Neural cell (in vitro differentiated cells): ENCODE data around the gene FCRLB. TPM values are rescaled to one million over a fixed set of nuclear protein-coding genes. Genes with fewer than 3 reads are reported as not detected.

ENCODE experiments used
- H2AFZ ChIP-seq: fragments of 200-600, 300-800 bp; sonication (generic), shearing (Covaris generic); 2 replicates; pipeline ENCODE4 v1.6.0; 2014; ENCODE audit warnings: low read depth, mild to moderate bottlenecking, antibody characterized with exemption, low read length, moderate library complexity
- H3F3A ChIP-seq: fragments of 200-600 bp; shearing (Covaris generic); 2 replicates; pipeline ENCODE4 v1.6.1; 2016; ENCODE audit warnings: mild to moderate bottlenecking, moderate library complexity, mixed read lengths, antibody characterized with exemption, low read length; ENCODE audit not compliant: insufficient read depth, poor library complexity, severe bottlenecking
- H3K27ac ChIP-seq: fragments of 200-600, 300-800 bp; sonication (generic), shearing (Covaris generic); 2 replicates; pipeline ENCODE4 v1.5.1; 2014; ENCODE audit warnings: mild to moderate bottlenecking, low read length, moderate library complexity
- H3K27me3 ChIP-seq: fragments of 300-800, 200-600 bp; sonication (generic), shearing (Covaris generic); 2 replicates; pipeline ENCODE4 v1.6.0; 2014; ENCODE audit warnings: mild to moderate bottlenecking, low read depth, low read length, moderate library complexity; ENCODE audit not compliant: insufficient read depth
- H3K36me3 ChIP-seq: fragments of 300-800, 200-600 bp; sonication (generic), shearing (Covaris generic); 2 replicates; pipeline ENCODE4 v1.5.1; 2014; ENCODE audit warnings: mild to moderate bottlenecking, antibody characterized with exemption, low read length, moderate library complexity; ENCODE audit not compliant: insufficient read depth
- H3K4me2 ChIP-seq: fragments of 300-800, 200-600 bp; sonication (generic), shearing (Covaris generic); 2 replicates; pipeline ENCODE4 v1.6.0; 2014; ENCODE audit warnings: mild to moderate bottlenecking, low read length
- H3K4me3 ChIP-seq: fragments of 300-800, 200-600 bp; sonication (generic), shearing (Covaris generic); 2 replicates; pipeline ENCODE4 v1.5.1; 2014; ENCODE audit warnings: mild to moderate bottlenecking, low read length, moderate library complexity
- H3K79me2 ChIP-seq: fragments of 200-600 bp; shearing (Covaris generic); replicated peaks from 2 replicates; pipeline ENCODE4 v1.6.0; 2014; ENCODE audit warnings: mild to moderate bottlenecking, low read length, moderate library complexity; ENCODE audit not compliant: insufficient read depth
- H3K9ac ChIP-seq: fragments of 300-800, 200-600 bp; sonication (generic), shearing (Covaris generic); 2 replicates; pipeline ENCODE4 v1.6.1; 2016; ENCODE audit warnings: mild to moderate bottlenecking, low read length, mixed read lengths
- H3K9me2 ChIP-seq: fragments of 200-600 bp; shearing (Covaris generic); 2 replicates; pipeline ENCODE4 v1.6.1; 2016; ENCODE audit warnings: mild to moderate bottlenecking, low read length, mixed read lengths; ENCODE audit not compliant: insufficient read depth
- H3K9me3 ChIP-seq: fragments of 200-600, 300-800 bp; sonication (generic), shearing (Covaris generic); 2 replicates; pipeline ENCODE4 v1.6.1; 2016; ENCODE audit warnings: mild to moderate bottlenecking, mixed run types, low read length, moderate library complexity, mixed read lengths
- H4K20me1 ChIP-seq: fragments of 200-600 bp; shearing (Covaris generic); 2 replicates; pipeline ENCODE4 v1.6.1; 2016; ENCODE audit warnings: mild to moderate bottlenecking, mixed run types; ENCODE audit not compliant: insufficient read depth
- CTCF ChIP-seq: fragments of 450-650 bp; IDR thresholded peaks from 2 replicates; pipeline ENCODE4 v1.5.1; 2014; ENCODE audit warnings: antibody characterized with exemption, mild to moderate bottlenecking, moderate library complexity; ENCODE audit not compliant: poor library complexity, severe bottlenecking
- EP300 ChIP-seq: fragments of 450-650 bp; conservative IDR thresholded peaks from 2 replicates; pipeline ENCODE4 v1.6.1; 2014; ENCODE audit warnings: antibody characterized with exemption, mild to moderate bottlenecking, moderate library complexity; ENCODE audit not compliant: poor library complexity, severe bottlenecking
- EZH2 ChIP-seq: fragments of 200-600, 300-800 bp; shearing (Covaris generic), sonication (generic); IDR thresholded peaks from 2 replicates; pipeline ENCODE4 v1.6.1; 2014; ENCODE audit warnings: antibody characterized with exemption, low read length, borderline replicate concordance, mild to moderate bottlenecking; ENCODE audit not compliant: insufficient read depth, poor library complexity, severe bottlenecking
- MXI1 ChIP-seq: fragments of 450-650 bp; conservative IDR thresholded peaks from 2 replicates; pipeline ENCODE4 v1.6.1; 2014; ENCODE audit warnings: antibody characterized with exemption, mild to moderate bottlenecking; ENCODE audit not compliant: poor library complexity, severe bottlenecking
- POLR2AphosphoS5 ChIP-seq: IDR thresholded peaks from 2 replicates; pipeline ENCODE4 v1.6.1; 2012
- RAD21 ChIP-seq: fragments of 450-650 bp; conservative IDR thresholded peaks from 2 replicates; pipeline ENCODE4 v1.6.1; 2014; ENCODE audit warnings: antibody characterized with exemption, mild to moderate bottlenecking, moderate library complexity
- REST ChIP-seq: IDR thresholded peaks from 2 replicates; pipeline ENCODE4 v1.6.1; 2012; ENCODE audit warnings: borderline replicate concordance
- SMC3 ChIP-seq: fragments of 450-650 bp; conservative IDR thresholded peaks from 2 replicates; pipeline ENCODE4 v1.6.1; 2014; ENCODE audit warnings: antibody characterized with exemption, mild to moderate bottlenecking, moderate library complexity; ENCODE audit not compliant: poor library complexity
- TAF1 ChIP-seq: IDR thresholded peaks from 2 replicates; pipeline ENCODE4 v1.6.1; 2012; ENCODE audit warnings: low read depth
- polyA plus RNA-seq: library from polyadenylated mRNA; depleted of rRNA; stranded (reverse); fragments of >200 nt; gene quantifications from 2 replicates; pipeline ENCODE4 v1.2.3, GENCODE V29; 2014

FCRLB gene
- polyA plus RNA-seq, 1 donor from 2014 or later, result 0.45 TPM

- no peaks in the 10 kb centered on the region for H3K9me2 ChIP-seq
- H2AFZ ChIP-seq, result no peak overlapping the region
- H3K9ac ChIP-seq, result no peak overlapping the region
- no peaks in the 10 kb centered on the region for H3K27me3 ChIP-seq
- no peak overlapping the region for H3K27ac ChIP-seq
- TF ChIP-seq SMC3, result no peak
- no peak for TF ChIP-seq MXI1
- TF ChIP-seq CTCF, result no peak
- TF ChIP-seq TAF1, result no peak
- no peak for TF ChIP-seq EP300
- TF ChIP-seq EZH2, result no peak
- TF ChIP-seq REST, result no peak
- TF ChIP-seq POLR2AphosphoS5, result no peak
- no peak for TF ChIP-seq RAD21
- no peak overlapping the region for H3K4me2 ChIP-seq
- no peaks in the 10 kb centered on the region for H3K36me3 ChIP-seq
- no peaks in the 10 kb centered on the region for H4K20me1 ChIP-seq
- no peak overlapping the region for H3K4me3 ChIP-seq
- H3K79me2 ChIP-seq, result no peaks in the 10 kb centered on the region
- H3F3A ChIP-seq, result no peaks in the 10 kb centered on the region
- no peaks in the 10 kb centered on the region for H3K9me3 ChIP-seq
Measured at GRCh38 chr1:161739865-161740566, 18.7 kb downstream of the FCRLB start.

- no peak overlapping the region for H2AFZ ChIP-seq
- H3K9ac ChIP-seq, result no peak overlapping the region
- H3K36me3 ChIP-seq, result no peaks in the 10 kb centered on the region
- no peaks in the 10 kb centered on the region for H3F3A ChIP-seq
- no peaks in the 10 kb centered on the region for H3K79me2 ChIP-seq
- H3K27ac ChIP-seq, result no peak overlapping the region
- no peak overlapping the region for H3K4me3 ChIP-seq
- H3K9me3 ChIP-seq, result no peaks in the 10 kb centered on the region
- TF ChIP-seq TAF1 (no peak), EP300 (no peak), REST (no peak), EZH2 (no peak), RAD21 (no peak), CTCF (no peak), SMC3 (no peak), POLR2AphosphoS5 (no peak), MXI1 (no peak)
- H3K9me2 ChIP-seq, result no peaks in the 10 kb centered on the region
- H4K20me1 ChIP-seq, result no peaks in the 10 kb centered on the region
- no peak overlapping the region for H3K4me2 ChIP-seq
- no peaks in the 10 kb centered on the region for H3K27me3 ChIP-seq
Measured at GRCh38 chr1:161740921-161741320, 19.6 kb downstream of the FCRLB start.
